Measurements from ENCODE around the gene DOCK11.

DNA sequence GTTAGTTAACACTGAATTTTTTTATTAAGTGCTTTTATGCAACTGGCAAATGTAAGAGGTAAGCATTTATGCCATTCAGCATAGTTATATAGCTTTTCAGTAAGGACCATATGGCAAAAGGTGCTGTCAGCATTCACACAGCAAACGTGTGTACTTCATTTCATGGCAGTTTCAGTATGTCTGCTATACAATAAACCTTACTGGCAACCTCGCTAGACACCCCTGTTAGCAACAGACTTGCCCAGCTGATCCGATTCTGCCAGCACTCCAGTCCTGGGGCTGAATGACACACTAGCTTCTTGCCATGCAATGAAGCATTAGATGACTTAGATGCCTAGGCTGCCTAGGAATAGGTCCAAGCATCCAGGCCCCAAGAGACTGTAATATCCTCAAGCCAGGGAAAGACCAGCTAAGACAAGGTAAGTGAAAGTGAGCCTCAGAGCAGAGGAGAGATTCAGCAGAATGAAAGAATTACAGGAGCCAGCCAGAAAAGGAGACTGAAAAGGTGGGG lies 47.3 kb upstream of the DOCK11 start:
- TF ChIP-seq EP300 (IDR thresholded peaks at IDR 0.05; ENCODE audit: borderline replicate concordance) (no peak), NFIC (IDR thresholded peaks at IDR 0.05) (no peak), CREB1 (IDR thresholded peaks at IDR 0.05; ENCODE audit: low read depth) (no peak), ZBTB7A (IDR thresholded peaks at IDR 0.05; ENCODE audit: low read depth) (no peak), YY1 (IDR thresholded peaks at IDR 0.05; ENCODE audit: low read depth) (no peak)
- TF ChIP-seq, protein P1, sequence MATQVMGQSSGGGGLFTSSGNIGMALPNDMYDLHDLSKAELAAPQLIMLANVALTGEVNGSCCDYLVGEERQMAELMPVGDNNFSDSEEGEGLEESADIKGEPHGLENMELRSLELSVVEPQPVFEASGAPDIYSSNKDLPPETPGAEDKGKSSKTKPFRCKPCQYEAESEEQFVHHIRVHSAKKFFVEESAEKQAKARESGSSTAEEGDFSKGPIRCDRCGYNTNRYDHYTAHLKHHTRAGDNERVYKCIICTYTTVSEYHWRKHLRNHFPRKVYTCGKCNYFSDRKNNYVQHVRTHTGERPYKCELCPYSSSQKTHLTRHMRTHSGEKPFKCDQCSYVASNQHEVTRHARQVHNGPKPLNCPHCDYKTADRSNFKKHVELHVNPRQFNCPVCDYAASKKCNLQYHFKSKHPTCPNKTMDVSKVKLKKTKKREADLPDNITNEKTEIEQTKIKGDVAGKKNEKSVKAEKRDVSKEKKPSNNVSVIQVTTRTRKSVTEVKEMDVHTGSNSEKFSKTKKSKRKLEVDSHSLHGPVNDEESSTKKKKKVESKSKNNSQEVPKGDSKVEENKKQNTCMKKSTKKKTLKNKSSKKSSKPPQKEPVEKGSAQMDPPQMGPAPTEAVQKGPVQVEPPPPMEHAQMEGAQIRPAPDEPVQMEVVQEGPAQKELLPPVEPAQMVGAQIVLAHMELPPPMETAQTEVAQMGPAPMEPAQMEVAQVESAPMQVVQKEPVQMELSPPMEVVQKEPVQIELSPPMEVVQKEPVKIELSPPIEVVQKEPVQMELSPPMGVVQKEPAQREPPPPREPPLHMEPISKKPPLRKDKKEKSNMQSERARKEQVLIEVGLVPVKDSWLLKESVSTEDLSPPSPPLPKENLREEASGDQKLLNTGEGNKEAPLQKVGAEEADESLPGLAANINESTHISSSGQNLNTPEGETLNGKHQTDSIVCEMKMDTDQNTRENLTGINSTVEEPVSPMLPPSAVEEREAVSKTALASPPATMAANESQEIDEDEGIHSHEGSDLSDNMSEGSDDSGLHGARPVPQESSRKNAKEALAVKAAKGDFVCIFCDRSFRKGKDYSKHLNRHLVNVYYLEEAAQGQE (IDR thresholded peaks at IDR 0.05; ENCODE audit: low read depth), result no peak
